Fibroblast of lung (primary cell): Measurements from ENCODE around the gene GRIK5. TPM values are rescaled to one million over a fixed set of nuclear protein-coding genes. Genes with fewer than 3 reads are reported as not detected.

Experiments
- DNase-seq, 2 donors: peaks; one replicate each; pipeline versions ENCODE4 v3.0.0 to v3.0.0-alpha.2; 2010; ENCODE audit warnings: low read depth in 2 of 2
- H2AFZ ChIP-seq: 2 replicates; pipeline ENCODE4 v1.5.1; 2012; ENCODE audit warnings: low read length, control low read depth, inconsistent platforms
- H3K27ac ChIP-seq: 2 replicates; pipeline ENCODE4 v1.5.1; 2011; ENCODE audit warnings: low read length, control low read depth; ENCODE audit not compliant: insufficient read depth
- H3K27me3 ChIP-seq: 2 replicates; pipeline ENCODE4 v1.5.1; 2011; ENCODE audit warnings: mild to moderate bottlenecking, low read length; ENCODE audit not compliant: control insufficient read depth, insufficient read depth
- H3K36me3 ChIP-seq: 2 replicates; pipeline ENCODE4 v1.5.1; 2011; ENCODE audit warnings: low read length; ENCODE audit not compliant: control insufficient read depth, insufficient read depth
- H3K4me1 ChIP-seq: 2 replicates; pipeline ENCODE4 v1.5.1; 2011; ENCODE audit warnings: low read length; ENCODE audit not compliant: control insufficient read depth, insufficient read depth; ENCODE audit errors: extremely low read depth
- H3K4me2 ChIP-seq: 2 replicates; pipeline ENCODE4 v1.5.1; 2011; ENCODE audit warnings: low read length, control low read depth; ENCODE audit not compliant: insufficient read depth; ENCODE audit errors: extremely low read depth
- H3K4me3 ChIP-seq, 4 experiments: fragments of 200-600 bp in 1 of 4; sonication (generic) in 1 of 4; replicated peaks in 1 of 4; 2 replicates each; pipeline ENCODE4 v1.5.1; 2011 to 2016; ENCODE audit warnings: low read length in 4 of 4, low read depth in 3 of 4, mild to moderate bottlenecking in 3 of 4, control low read depth in 2 of 4, inconsistent platforms in 1 of 4, mixed read lengths in 1 of 4; ENCODE audit not compliant: insufficient read depth in 1 of 4; ENCODE audit errors: control extremely low read depth in 1 of 4
- H3K79me2 ChIP-seq: 2 replicates; pipeline ENCODE4 v1.5.1; 2012; ENCODE audit warnings: mild to moderate bottlenecking, low read length, inconsistent platforms; ENCODE audit not compliant: control insufficient read depth, insufficient read depth
- H3K9ac ChIP-seq: 2 replicates; pipeline ENCODE4 v1.5.1; 2011; ENCODE audit warnings: mild to moderate bottlenecking, low read length, control low read depth; ENCODE audit not compliant: insufficient read depth
- H3K9me3 ChIP-seq: 2 replicates; pipeline ENCODE4 v1.5.1; 2012; ENCODE audit warnings: low read depth, low read length; ENCODE audit not compliant: control insufficient read depth, insufficient read depth
- H4K20me1 ChIP-seq: 2 replicates; pipeline ENCODE4 v1.5.1; 2011; ENCODE audit warnings: low read length; ENCODE audit not compliant: control insufficient read depth, insufficient read depth; ENCODE audit errors: extremely low read depth
- EZH2 ChIP-seq: IDR thresholded peaks from 2 replicates; pipeline ENCODE4 v1.5.1; 2012; ENCODE audit warnings: low read length, control low read depth, mild to moderate bottlenecking; ENCODE audit errors: missing control alignments
- polyA plus RNA-seq, 2 donors: library from polyadenylated mRNA; depleted of rRNA in 1 of 2; stranded (reverse) in 1 of 2; unstranded in 1 of 2; fragments of >200 nt; gene quantifications; 2 replicates each; pipeline ENCODE4 v1.2.1, GENCODE V29; 2011 to 2012; ENCODE audit warnings: missing spikeins in 1 of 2
- total RNA-seq: library from RNA; depleted of rRNA; stranded (reverse); fragments of >200 nt; gene quantifications from 2 replicates; pipeline ENCODE4 v1.2.1, GENCODE V29; 2014
- TF ChIP-seq, protein P1 (sequence below), 2 donors: IDR thresholded peaks in 1 of 2; conservative IDR thresholded peaks in 1 of 2; 1 replicate in 1 of 2; 2 replicates in 1 of 2; pipeline ENCODE4 v1.5.1; 2011 to 2012; ENCODE audit warnings: low read length in 2 of 2, control low read depth in 1 of 2, inconsistent platforms in 1 of 2, low read depth in 1 of 2, mild to moderate bottlenecking in 1 of 2

GRIK5 gene
- total and polyA plus RNA-seq, 2 donors (not counting 1 experiment from before 2014, with no cell fraction given): 0.03 to 3.5 TPM

DNA sequence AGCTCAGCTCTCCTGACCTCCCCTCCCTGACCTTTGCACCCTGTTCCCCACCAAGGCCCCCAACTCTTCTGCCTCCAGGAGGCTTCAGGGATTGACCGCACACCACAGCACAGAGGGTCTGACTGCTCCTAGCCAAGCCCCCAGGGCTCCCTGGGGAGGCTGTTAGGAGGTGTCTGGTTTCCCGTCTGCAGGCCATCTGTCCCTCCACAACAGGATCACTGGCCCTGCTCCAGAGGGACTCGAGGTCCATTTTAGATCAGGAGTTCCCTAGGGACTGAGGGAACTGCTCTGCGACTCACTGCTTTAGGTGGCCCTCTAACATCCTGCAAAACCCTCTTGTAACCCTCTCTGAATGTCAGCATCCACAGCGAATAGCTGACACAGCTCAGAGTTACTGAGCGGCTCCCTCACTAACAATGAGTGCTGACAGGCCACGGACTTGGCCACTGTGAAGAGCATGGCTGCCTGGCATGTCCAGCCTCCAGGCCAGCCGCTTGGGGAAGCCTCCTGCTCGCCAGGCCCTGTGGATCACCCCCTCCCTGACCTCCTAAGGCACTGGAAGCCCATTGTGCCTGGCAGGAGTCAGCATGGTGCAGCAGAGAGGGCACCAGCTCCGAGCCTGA, 17.7 kb downstream of the GRIK5 start:
- Histone ChIP-seq H3K27ac (no peak overlapping the region), H3K4me1 (no peaks in the 10 kb centered on the region), H3K27me3 (peaks cover 7% of the 10 kb centered on the region), H3K4me3 (no peak overlapping the region), H3K9me3 (no peaks in the 10 kb centered on the region), H2AFZ (no peak overlapping the region), H3K4me2 (no peak overlapping the region), H3K9ac (no peak overlapping the region), H3K79me2 (no peaks in the 10 kb centered on the region), H3K36me3 (no peaks in the 10 kb centered on the region), H4K20me1 (no peaks in the 10 kb centered on the region)
- TF ChIP-seq, protein P1, sequence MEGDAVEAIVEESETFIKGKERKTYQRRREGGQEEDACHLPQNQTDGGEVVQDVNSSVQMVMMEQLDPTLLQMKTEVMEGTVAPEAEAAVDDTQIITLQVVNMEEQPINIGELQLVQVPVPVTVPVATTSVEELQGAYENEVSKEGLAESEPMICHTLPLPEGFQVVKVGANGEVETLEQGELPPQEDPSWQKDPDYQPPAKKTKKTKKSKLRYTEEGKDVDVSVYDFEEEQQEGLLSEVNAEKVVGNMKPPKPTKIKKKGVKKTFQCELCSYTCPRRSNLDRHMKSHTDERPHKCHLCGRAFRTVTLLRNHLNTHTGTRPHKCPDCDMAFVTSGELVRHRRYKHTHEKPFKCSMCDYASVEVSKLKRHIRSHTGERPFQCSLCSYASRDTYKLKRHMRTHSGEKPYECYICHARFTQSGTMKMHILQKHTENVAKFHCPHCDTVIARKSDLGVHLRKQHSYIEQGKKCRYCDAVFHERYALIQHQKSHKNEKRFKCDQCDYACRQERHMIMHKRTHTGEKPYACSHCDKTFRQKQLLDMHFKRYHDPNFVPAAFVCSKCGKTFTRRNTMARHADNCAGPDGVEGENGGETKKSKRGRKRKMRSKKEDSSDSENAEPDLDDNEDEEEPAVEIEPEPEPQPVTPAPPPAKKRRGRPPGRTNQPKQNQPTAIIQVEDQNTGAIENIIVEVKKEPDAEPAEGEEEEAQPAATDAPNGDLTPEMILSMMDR (conservative IDR thresholded peaks at IDR 0.05 in 1 of 2, IDR thresholded peaks at IDR 0.05 in 1 of 2; ENCODE audit: low read depth in 1 of 2, low read length in 2 of 2): no peak
- no peak for TF ChIP-seq EZH2
- DNase-seq: no peak

DNA sequence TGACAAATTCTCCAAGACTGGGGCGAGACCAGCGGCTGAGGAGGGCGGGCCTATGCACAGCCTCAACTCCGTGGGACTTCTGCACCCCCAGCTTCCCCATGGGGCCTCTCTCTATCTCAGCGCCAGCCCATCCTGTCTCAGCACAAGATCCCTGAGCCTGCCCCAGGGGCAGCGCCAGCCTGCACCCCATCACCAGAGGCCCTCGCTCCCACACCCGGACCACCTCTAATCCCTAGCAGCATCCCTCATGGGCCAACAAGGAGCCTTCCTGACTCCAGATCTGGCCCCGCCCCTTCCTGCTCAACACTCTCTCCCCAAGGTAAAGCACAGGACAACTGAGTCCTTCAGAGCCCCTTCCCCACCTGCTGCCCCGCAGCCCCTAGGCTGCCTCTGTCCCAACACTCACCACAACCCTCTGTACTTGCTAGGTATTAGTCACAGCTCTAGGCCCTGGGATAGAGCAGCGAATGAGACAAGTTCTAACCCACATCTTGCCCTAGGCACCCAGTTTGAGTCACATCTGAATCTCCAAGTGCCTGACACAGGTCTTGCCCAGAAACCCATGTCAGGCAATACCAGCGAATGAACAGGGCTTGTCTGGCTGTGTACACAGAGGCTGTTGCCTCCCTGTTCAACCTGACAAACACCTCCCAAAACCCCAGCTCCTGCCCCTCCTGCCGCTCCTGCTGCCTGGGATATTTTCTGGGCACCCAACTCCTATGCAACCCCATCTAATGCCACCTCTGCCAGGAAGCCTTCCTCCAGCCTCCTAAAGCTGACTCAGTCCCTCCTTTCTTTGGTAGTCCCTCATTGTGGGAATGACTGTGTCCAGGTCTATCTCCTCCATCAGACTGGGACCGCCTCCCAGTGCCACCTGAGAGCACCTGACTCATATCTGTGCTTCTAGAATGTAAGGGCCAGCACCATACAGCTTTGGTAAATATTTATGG, 18.6 kb downstream of the GRIK5 start:
- H3K4me1 ChIP-seq: no peaks in the 10 kb centered on the region
- H3K27ac ChIP-seq: no peak overlapping the region
- no peaks in the 10 kb centered on the region for H4K20me1 ChIP-seq
- no peak overlapping the region for H2AFZ ChIP-seq
- no peak for TF ChIP-seq EZH2
- TF ChIP-seq, protein P1 (conservative IDR thresholded peaks at IDR 0.05 in 1 of 2, IDR thresholded peaks at IDR 0.05 in 1 of 2; ENCODE audit: low read depth in 1 of 2, low read length in 2 of 2): no peak
- H3K36me3 ChIP-seq: no peaks in the 10 kb centered on the region
- no peaks in the 10 kb centered on the region for H3K79me2 ChIP-seq
- no peak for DNase-seq
- H3K27me3 ChIP-seq: peaks cover 7% of the 10 kb centered on the region
- H3K4me3 ChIP-seq: no peak overlapping the region
- H3K4me2 ChIP-seq: no peak overlapping the region
- no peaks in the 10 kb centered on the region for H3K9me3 ChIP-seq
- no peak overlapping the region for H3K9ac ChIP-seq

DNA sequence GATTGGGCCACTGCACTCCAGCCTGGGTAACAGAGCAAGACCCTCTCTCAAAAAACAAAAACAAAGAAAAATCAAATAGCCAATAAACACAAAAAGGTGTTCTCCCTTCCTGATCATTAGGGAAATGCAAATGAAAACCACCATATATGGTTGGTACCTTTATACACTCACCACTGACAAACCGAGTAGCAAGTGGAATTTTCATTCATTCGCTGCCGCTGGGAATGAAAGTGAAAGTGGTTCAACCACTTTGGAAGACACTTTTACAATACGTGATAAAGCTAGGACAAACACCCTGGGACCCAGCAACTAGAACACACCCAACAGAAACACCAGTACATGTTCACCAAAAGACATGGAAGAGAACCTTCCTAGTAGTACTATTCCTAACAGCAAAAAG, 21.0 kb downstream of the GRIK5 start:
- no peak overlapping the region for H3K4me2 ChIP-seq
- H4K20me1 ChIP-seq: no peaks in the 10 kb centered on the region

More for the DNA sequence above, 21.0 kb downstream of the GRIK5 start:
- Histone ChIP-seq H3K36me3 (no peaks in the 10 kb centered on the region), H2AFZ (no peak overlapping the region), H3K4me3 (no peak overlapping the region), H3K9me3 (no peaks in the 10 kb centered on the region), H3K27me3 (no peaks in the 10 kb centered on the region), H3K9ac (no peak overlapping the region), H3K27ac (no peak overlapping the region), H3K79me2 (no peaks in the 10 kb centered on the region), H3K4me1 (no peaks in the 10 kb centered on the region)
- TF ChIP-seq EZH2: no peak
- TF ChIP-seq, protein P1 (conservative IDR thresholded peaks at IDR 0.05 in 1 of 2, IDR thresholded peaks at IDR 0.05 in 1 of 2; ENCODE audit: low read depth in 1 of 2, low read length in 2 of 2): no peak
- DNase-seq: no peak
